ENCODE data around the gene PGP.

PGP gene

GRCh38 chr16:2189252-2189893, 25.3 kb downstream of the PGP start:
- DNase-seq (ENCODE audit: low read depth), result no peak
- H3K4me3 ChIP-seq (ENCODE audit: low read depth, low read length), result no peak overlapping the region
- no peak for TF ChIP-seq CTCF (IDR thresholded peaks at IDR 0.05; ENCODE audit: low read depth, low read length, missing control alignments)
- in situ Hi-C loops (cut with HindIII; ENCODE audit: low sequenced_read_pairs), result no loop called here

DNA sequence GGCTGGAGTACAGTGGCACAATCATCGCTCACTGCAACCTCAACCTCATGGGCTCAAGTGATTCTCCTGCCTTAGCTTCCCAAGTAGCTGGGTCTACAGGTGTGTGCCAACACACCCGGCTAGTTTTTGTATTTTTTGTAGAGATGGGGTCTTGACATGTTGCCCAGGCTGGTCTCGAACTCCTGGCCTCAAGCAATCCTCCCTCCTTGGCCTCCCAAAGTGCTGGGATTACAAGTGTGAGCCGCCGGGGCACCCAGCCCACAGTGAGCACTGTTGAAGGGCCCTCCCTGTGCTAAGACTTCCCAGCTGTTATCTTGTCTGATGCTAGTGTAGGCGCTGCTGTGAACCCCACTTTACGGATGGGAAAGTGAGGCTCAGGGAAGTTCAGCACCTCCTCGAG, 26.2 kb downstream of the PGP start:
- H3K4me3 ChIP-seq (ENCODE audit: low read depth, low read length), result no peak overlapping the region
- no peak for TF ChIP-seq CTCF (IDR thresholded peaks at IDR 0.05; ENCODE audit: low read depth, low read length, missing control alignments)
- no peak for DNase-seq (ENCODE audit: low read depth)
- in situ Hi-C loops (cut with HindIII; ENCODE audit: low sequenced_read_pairs), result no loop called here

DNA sequence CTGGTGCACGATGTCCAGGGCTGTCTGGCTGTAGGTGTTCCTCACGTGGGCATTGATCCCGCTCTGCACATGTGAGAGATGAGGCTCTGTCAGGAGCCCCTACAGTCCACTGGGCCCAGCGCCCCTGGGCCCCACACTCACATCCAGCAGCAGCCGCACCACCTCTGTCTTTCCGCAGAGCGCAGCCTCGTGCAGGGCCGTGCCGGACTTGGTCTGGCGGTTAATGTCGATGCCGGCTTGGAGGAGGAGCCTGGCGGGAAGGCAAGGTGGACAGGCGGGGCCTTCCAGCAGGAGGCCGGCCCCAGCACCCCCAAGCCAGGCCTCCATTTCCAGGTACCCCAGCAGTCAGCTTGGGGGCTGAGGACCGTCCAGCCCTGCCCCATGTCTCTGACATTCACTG, 27.4 kb downstream of the PGP start:
- no peak for DNase-seq (ENCODE audit: low read depth)
- TF ChIP-seq CTCF (IDR thresholded peaks at IDR 0.05; ENCODE audit: low read depth, low read length, missing control alignments), result no peak
- in situ Hi-C loops (cut with HindIII; ENCODE audit: low sequenced_read_pairs), result no loop called here
- no peak overlapping the region for H3K4me3 ChIP-seq (ENCODE audit: low read depth, low read length)

DNA sequence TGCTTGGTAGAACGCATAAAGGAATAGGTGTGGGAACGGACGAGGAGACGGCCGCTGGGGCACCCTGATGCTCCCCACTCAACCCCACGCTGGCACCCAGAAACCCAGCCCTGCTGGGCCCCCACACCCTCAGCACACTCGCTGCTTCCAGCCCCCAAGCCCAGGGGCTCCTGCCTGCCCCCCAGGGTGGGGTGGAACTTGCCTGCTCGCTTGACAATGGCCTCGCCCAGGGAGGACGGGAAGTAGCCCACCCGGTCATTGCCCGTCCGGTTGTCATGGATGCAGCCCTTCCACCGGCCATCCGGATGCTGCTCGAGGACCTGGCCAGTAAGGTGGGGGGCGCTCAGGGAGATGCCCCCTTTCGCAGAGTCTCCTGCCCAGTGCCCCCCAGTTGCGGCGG, 28.1 kb downstream of the PGP start:
- no peak for TF ChIP-seq CTCF (IDR thresholded peaks at IDR 0.05; ENCODE audit: low read depth, low read length, missing control alignments)
- no peak overlapping the region for H3K4me3 ChIP-seq (ENCODE audit: low read depth, low read length)
- no peak for DNase-seq (ENCODE audit: low read depth)
- in situ Hi-C loops (cut with HindIII; ENCODE audit: low sequenced_read_pairs), result no loop called here

- in situ Hi-C loops (cut with HindIII; ENCODE audit: low sequenced_read_pairs), result no loop called here
- no peak for DNase-seq (ENCODE audit: low read depth)
- no peak for TF ChIP-seq CTCF (IDR thresholded peaks at IDR 0.05; ENCODE audit: low read depth, low read length, missing control alignments)
- H3K4me3 ChIP-seq (ENCODE audit: low read depth, low read length), result no peak overlapping the region
These were observed 28.6 kb downstream of the PGP start for GRCh38 chr16:2186064-2186463.

DNA sequence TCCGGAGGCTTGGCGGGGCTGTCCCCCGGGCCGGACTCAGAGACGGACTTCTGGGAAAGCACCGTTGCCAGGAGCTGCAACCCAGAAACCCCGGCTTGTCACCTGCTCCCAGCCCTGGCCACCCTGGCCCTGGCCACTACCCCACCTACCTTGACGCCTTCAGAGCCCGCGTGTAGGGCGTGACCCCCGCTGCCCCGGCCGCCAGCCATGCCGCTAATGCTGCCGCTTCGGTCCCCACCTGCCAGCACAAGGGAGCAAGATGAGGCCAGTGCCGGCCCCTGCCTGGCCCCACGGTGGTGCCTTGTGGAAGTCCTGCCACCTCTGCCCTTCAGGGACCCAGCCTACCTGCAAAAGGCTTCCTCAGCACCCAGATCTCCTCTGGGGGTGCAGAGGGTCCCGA, 29.7 kb downstream of the PGP start:
- no peak overlapping the region for H3K4me3 ChIP-seq (ENCODE audit: low read depth, low read length)
- DNase-seq (ENCODE audit: low read depth), result no peak
- TF ChIP-seq CTCF (IDR thresholded peaks at IDR 0.05; ENCODE audit: low read depth, low read length, missing control alignments), result no peak
- in situ Hi-C loops (cut with HindIII; ENCODE audit: low sequenced_read_pairs), result no loop called here
